Middle frontal gyrus (tissue), 1 donor: ENCODE results near the gene CGB7.
"Not testable (repeated sequence)": the region's sequence is repeated elsewhere in the genome, so short reads cannot be mapped to it uniquely, and the experiment has no call there.

ENCODE experiments used
- DNase-seq: peaks from one replicate; pipeline ENCODE4 v3.0.0-alpha.2; 2015; ENCODE audit warnings: low spot score; ENCODE audit errors: extremely low spot score

The CGB7 gene

DNA sequence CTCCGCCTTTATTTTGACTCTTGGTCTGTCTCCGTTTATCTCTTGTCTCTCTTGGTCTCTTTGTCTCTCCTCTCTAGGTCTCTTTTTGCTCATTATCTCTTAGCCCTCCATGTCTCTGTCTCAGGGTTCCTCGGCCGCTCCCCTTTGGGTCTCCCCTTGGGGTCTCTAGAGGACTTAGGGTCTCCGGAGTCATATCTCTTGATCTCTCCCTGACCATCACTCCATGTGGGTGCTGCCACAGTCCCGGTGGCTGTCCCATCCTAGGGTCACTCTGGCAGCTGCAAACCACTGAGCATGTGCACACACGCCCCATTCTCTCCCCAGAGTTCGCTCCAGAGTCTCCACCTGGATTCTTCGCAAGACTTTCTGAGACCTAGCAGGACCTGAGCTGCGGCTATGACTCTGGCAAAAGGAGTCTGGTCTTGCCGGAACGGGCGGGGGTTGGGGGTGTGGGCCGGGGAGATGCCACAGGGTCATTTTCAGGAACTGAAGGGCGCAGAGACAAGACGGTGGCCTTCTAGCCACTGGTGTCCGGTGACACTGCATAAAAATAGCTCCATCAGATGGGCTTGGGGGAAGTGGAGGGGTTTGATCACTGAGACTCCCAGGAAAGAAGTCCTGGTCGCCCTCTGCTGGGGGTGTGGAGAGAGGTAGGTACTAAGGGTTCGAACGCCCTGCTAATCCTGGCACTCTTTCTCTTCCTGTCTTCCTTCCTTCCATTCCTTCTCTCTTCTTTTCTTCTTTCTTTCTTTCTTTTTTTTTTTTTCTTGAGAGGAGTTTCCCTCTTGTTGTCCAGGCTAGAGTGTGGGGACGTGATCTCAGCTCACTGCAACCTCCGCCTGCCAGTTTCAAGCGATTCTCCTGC, 16.2 kb upstream of the CGB7 start:
- no peak for DNase-seq

DNA sequence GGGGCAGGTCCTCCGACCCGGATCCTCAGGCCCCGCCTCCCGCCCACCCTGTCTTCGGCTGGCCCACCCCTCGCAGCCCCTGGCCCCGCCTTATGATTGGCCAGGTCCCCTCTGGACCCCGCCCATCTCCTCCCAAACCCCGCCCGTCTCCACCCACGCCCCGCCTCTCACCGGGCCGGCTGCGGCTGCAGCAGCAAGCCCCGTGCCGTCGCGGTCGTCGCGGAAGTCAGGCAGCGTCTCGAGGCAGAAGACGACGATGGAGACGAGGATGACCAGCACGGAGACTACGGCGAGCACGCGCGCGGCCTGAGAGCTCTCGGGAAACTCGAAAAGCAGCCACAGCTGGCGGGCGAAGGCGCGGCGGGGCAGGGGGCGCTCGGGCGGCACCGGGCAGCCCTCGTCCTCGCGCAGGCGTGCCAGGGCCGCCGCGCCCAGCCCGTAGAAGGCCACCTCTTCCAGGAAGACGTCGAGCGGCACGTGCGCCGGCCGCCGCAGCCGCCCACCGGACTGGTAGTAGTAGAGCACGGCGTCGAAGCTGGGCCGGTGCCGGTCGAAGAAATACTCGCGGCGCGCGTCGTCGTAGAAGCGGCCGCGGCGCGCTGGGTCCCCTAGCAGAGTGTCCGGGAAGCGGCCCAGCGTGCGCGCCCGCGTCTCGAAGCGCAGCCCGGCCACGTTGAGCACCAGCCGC, 14.5 kb upstream of the CGB7 start:
- no peak for DNase-seq

DNA sequence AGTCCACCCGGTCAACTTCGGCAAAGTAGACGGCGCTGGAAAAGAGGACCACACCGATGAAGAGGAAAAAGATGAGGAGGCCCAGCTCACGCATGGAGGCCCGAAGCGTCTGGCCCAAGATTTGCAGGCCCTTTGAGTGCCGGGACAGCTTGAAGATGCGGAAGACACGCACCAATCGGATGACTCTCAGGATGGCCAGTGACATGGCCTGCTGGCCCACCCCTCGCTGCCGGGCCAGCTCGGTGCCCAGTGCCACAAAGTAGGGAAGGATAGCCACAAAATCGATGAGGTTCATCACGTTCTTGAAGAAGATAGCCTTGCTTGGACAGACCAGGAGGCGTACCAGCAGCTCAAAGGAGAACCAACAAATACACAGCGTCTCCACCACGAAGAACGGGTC, 12.9 kb upstream of the CGB7 start:
- no peak for DNase-seq

DNA sequence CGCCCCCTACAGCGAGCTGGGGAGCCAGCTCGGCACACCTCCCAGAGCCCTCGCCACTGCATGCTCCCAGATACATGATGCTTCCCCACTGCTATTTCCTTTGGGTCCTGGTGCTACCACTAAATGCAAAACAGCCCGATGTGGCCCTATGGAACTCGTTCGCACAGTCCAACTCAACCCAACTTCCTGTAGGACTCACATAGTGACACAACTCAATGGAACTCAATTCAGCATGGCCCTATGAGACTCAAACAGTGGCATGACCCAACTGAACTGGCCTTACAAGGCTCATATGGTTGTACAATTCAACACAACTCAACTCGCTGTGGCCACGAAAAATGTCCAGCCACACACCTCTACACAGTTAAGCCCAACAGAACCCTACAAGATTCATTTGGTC, 11.5 kb upstream of the CGB7 start:
- DNase-seq = no peak

DNA sequence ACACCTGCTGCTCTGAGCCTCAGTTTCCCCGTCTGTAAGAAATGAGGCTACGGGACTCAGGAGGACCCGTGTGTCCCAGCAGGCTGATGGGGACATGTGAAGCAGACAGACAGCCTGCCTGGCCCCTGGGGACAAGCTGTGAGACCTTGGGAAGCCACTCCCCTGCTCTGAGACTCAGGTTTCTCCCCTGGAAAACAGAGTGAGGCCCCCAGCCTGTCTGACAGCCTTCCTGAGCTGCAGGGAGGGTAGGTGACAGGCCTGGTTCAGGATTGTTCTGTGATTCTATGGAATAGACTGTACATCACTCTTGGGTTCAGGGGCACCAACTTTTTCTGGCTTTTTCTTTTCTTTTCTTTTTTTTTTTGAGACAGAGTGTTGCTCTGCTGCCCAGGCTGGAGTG, 10.0 kb upstream of the CGB7 start:
- no peak for DNase-seq

DNA sequence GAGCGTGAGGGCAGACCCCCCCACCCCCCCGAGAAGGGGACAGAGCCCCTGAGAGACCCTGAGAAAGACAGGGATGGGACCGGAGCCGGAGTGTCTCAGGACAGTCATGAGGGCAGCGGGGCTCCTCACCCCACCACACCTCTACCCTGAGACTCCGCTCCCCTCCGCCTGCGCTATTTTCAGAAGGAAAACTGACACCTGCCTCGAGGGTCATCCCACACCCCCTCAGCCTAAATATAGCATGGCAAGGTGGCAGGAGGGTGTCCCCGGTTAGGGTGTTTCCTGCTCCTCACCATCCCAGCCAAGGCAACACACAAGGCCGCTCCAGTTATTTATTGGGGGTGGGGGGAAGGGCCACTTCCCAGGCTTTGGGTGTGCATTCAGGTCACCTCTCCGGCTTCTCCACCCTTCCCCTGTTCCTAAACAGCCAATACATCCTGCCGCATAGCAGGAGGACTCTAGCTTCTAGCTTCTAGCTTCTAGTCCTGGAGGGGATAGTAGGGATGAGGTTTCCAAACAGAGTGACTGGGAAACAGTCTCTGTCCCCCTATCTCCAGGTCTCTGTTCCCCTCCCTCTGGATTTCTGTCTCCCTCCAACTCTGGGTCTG, 8.5 kb upstream of the CGB7 start:
- DNase-seq = no peak

DNA sequence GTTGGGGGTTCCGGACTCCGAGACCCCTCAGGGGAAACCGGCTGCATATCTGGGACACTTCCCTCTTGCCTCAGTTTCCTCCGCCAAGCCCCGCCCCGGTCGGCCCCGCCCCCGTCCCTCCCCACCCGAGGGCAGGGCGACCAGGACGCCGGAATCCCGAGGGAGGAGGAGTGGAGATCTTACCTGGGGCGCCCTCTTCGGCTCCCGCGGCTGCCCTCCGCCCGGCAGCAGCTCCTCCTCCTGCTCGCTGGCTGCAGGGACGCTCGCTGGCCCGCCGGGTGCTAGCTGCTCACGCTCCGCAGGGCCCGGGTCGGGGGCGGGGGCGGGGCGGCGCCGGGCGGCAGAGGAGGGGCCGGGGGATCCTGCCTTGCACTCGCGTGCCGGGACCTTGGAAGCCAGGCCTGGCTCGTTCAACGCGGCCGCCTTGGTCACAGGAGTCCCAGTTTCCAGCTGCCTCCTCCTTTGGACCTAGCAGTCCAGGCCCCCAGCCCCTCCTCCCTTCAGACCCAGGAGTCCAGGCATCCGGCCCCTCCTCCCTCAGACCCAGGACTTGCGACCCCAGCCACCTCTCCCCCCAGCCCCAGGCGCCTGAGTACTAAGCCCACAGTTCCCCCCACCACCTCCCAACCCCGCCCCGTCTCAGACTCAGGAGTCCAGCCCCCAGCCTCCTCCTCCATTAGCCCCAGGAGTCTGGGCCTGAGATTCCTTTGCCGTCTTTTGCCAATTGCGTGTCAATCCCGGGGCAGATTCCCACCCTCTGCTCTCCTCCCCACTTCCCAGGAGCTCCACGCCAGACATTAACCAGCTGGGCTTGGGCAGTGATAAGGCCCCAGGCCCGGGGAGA, 7.4 kb upstream of the CGB7 start, which contains the start of gene NTF4:
TSS of gene NTF4 (minus strand) at position 51 of the 844 bp plus-strand sequence. CDS start 2,821 bp downstream, outside the sequence.
- DNase-seq = no peak

DNA sequence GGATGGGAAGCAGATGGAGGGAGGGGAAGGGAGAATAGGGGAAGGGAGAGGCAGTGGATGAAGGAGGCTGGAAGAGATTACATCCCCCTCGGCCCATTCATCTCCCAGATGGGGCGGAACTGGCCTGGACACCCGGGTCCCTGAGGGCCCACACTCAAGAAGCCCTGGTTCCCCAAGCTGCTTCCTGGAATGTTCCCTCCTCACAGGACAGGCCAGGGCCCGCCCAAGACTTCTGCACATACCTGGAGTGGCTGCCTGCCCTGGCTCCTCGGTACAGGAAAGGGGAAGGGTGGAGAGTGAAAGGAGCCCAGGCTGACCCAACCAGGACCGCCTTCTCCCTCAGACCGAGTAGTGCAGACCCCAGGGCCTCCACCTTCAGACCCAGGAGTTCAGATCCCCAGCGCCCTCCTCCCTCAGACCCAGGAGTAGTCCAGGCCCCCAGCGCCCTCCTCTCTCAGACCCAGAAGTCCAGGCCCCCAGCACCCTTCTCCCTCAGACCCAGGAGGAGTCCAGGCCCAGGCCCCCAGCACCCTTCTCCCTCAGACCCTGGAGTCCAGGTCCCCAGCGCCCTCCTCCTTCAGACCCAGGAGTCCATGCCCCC, 6.6 kb upstream of the CGB7 start:
- no peak for DNase-seq

DNA sequence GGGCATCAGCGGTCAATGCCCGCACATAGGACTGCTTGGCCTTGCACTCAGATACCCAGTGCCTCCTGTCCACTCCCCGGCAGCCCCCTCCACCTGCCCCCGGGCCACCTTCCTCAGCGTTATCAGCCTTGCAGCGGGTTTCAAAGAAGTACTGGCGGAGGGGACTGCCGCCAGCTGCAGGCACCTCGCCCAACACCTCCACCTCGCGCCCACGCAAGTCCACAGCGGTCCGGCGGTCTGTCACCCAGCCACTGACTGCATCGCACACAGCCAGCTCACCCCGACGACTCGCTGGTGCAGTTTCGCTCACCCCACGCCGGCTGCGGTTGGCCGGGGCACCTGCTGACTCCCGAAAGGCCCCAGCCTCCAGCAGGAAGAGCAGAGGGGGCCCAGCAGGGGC, 3.9 kb upstream of the CGB7 start:
- no peak for DNase-seq

DNA sequence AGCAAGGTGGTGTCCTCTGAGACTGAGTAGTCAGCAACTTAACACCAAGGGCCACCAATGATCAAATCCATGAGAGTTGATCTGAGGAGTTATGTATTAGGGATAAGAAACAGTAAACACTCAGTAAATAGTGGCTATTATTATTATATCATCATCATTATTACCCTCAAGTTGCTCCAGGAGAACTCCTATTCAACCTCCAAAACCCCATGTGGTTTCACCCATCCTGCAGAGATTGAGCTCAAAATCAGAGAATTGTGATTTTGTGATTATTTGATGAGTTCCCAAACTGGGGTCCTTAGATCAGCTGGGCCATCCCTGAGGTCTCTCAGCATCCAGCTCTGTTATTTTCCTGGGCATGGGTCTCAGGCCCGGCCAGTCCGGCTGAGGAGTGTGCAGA, 3.5 kb upstream of the CGB7 start:
- DNase-seq = no peak

DNA sequence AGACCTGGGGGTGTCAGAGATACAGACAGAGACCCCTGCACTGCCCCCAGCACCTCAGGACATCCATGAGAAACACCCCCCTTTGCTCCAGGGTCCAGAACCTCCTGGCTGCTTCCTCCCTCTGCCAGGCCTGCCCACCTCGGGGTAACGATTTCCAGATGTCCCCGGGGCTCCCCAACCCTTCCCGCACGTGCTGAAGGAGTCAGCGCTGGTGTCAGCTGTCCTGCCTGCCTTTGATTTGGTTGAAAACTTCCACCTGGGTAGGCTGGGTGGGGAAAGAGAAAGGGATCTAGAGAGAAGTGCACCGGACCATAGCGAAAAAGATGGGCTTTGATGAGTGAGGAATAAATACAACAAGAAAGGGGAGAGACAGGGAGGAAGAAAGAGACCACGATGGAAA, 1.5 kb upstream of the CGB7 start:
- no peak for DNase-seq

DNA sequence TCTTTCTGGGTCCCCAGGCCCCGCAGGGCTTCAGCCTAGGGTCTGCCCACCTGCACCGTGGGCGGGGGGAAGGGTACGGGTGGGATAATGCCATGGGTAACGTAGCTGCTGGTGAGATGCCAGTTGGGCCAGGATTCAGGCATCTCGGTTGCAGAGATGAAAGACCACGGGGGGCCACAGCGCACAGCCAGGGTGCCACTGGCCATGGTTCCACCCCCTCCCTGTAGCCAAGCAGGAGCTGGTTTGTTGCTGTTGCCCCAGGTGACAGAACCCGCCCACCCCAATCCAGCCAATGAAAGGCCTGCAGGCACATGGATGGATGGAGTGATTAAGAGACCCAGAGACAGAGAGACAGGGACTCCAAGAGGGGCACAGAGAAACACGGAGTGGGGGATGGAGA, 1.0 kb upstream of the CGB7 start:
- DNase-seq = no peak

DNA sequence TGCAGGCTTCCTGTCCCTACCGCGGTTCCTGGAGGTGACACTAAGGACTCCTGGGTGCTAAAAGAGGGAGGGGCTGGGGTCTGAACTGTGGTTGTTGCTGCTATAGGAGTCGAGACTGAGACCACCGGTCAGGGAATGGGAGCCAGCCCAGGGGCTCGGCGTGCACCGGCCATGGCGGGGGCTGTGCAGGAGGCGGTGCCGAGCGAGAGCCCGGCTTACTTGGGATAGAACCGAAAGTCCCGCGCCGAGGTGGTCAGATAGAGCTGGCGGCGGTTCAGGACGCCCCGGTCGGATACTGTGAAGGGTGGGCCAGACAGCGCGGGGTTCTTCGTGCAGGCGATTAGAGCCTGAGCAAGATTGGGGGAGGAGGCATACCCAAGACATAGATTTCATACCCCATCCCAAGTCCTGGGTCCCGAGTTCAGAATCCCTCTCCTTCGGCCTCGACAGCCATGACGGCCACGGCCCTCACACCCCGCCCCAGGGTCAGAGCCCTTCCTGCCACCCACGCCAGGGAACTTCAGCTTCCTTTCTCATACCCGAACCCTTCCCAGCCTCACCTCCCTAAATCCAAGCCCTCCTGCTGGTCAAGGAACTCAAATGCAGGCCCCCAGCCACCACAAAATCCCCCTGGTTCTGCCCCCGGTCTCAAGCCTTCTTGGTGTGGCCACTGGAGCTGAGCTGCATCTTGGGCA, 500 bp downstream of the CGB7 start:
- not testable (repeated sequence) for DNase-seq

DNA sequence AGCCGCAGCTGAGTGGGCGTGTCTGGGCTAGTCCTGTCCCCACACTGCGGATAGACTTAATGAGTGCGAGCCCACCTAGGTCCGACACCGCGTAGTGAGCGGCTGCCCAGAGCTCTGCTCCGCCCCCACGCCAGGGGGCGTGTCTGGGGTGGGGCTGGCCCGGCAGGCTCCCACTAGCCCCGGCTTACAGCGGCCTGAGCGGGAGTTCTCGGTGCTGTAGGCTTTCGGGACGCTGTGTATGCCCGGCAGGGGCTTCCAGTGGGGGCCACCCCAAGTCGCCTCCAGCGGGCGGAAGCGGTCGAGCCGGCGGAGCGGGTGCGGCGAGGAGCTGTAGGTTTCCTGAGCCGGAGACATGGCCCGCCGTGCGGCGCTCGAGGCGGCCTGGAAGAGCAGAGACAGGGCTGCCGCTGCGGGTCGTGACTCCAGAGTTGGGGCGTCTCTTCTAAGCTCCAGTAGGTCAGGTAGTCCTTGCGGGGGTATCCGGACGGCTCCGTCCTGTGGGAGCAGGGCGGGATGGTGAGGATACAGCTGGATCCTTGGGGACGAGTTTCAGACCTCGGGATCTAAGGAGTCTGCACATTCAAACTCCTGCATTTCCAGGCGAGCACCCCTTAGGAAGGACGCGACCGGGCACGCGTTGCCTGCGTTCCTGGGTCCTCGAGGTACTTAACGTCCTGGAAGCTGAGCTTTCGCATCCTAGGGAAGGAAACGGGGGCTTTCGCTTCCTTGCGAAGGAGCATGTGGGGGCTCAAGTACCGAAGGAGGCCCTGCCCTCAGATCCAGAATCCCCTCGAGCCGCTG, 1.2 kb downstream of the CGB7 start:
- DNase-seq = no peak

DNA sequence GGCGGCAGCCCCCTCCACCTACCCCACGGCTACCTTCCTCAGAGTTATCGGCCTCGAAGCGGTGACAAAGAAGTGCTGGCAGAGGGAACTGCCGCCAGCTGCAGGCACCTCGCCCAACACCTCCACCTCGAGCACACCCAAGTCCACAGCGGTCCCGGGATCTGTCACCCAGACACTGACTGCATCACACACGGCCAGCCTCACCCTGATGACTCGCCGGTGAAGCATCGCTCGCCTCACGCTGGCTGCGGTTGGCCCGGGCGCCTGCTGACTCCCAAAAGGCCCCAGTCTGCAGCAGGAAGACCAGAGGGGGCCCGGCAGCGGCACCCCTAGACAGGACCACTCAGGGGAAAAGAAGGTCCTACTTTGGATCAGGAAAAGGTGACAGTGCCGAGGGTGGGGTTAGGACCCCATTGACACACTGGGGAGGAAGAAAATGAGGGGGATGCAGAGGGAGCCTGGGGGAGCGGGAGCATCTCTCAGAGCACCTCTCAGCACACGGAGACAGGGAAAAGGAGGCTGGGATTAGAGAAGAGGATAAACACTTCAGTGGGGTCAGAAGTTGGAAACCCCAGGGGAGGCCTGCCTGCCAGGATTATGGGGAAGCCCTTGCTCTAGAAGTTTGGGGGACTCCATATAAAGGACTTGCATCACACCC, 7.0 kb downstream of the CGB7 start:
- DNase-seq = not testable (repeated sequence)

DNA sequence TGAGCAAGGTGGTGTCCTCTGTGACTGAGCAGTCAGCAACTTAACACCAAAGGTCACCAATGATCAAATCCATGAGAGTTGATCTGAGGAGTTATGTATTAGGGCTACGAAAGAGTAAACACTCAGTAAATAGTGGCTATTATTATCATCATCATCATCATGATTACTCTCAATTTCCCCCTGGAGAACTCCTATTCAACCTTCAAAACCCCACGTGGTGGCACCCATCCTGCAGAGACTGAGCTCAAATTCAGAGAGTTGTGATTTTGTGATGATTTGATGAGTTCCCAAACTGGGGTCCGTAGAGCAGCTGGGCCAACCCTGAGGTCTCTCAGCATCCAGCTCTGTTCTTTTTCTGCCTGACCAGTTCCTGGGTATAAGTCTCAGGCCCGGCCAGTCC, 7.7 kb downstream of the CGB7 start:
- not testable (repeated sequence) for DNase-seq

DNA sequence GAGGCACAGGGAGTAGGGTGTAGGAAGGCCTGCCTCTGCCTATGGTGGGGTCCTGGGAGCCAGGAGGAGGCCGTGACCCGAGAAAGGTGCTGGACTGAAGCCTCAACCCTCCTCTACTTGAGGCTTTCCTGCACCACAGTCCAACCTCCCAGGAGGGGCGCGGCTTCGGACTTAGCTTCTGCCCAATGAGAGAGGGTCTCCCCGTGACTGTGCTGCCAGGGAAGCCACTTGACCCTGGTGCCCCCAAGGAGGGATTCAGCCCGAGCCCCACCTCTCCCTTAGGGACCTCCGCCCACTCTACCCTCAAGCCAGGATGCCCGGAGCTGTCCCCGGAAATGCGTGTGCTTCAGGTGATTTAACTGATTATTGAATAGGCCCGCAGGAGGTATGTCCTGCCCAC, 8.5 kb downstream of the CGB7 start, which contains the start of gene CGB8:
TSS of gene CGB8 (minus strand) at position 101 of the 400 bp plus-strand sequence. CDS start 372 bp downstream, outside the sequence.
- not testable (repeated sequence) for DNase-seq

DNA sequence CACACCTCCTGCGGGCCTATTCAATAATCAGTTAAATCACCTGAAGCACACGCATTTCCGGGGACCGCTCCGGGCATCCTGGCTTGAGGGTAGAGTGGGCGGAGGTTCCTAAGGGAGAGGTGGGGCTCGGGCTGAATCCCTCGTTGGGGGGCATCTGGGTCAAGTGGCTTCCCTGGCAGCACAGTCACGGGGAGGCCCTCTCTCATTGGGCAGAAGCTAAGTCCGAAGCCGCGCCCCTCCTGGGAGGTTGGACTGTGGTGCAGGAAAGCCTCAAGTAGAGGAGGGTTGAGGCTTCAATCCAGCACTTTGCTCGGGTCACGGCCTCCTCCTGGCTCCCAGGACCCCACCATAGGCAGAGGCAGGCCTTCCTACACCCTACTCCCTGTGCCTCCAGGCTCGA, 14.0 kb downstream of the CGB7 start, which contains the start of gene CGB5:
TSS of gene CGB5 (plus strand) at position 301 of the 400 bp plus-strand sequence. CDS start 362 bp downstream, outside the sequence.
- not testable (repeated sequence) for DNase-seq

DNA sequence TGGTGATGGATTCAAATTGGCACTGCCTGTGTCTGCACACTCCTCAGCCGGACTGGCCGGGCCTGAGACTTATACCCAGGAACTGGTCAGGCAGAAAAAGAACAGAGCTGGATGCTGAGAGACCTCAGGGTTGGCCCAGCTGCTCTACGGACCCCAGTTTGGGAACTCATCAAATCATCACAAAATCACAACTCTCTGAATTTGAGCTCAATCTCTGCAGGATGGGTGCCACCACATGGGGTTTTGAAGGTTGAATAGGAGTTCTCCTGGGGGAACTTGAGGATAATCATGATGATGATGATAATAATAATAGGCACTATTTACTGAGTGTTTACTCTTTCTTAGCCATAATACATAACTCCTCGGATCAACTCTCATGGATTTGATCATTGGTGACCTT, 14.9 kb downstream of the CGB7 start:
- not testable (repeated sequence) for DNase-seq
